Measurements from ENCODE around the gene SLC24A4.
A peak's percentile ranks its signal among the peaks of the same experiment; 100 is the strongest.

SLC24A4 gene

GRCh38 chr14:92323011-92323915 is at the start of gene SLC24A4:
Gene SLC24A4, plus strand, starts transcription at chr14:92323165. Its CDS starts 666 bp downstream, at chr14:92323831.
- DNase-seq: peak; percentile 12

- DNase-seq: no peak
These were observed 49.8 kb upstream of the SLC24A4 start for GRCh38 chr14:92273166-92273565.

GRCh38 chr14:92274055-92274454 is 48.9 kb upstream of the SLC24A4 start:
- DNase-seq: no peak

GRCh38 chr14:92276074-92276473 is 46.9 kb upstream of the SLC24A4 start:
- DNase-seq: no peak

GRCh38 chr14:92277031-92277430 is 45.9 kb upstream of the SLC24A4 start:
- no peak for DNase-seq

GRCh38 chr14:92280554-92281262 is 42.3 kb upstream of the SLC24A4 start:
- DNase-seq: peak; percentile 6

- no peak for DNase-seq
These were observed 40.3 kb upstream of the SLC24A4 start for GRCh38 chr14:92282669-92283068.

- no peak for DNase-seq
These were observed 37.7 kb upstream of the SLC24A4 start for GRCh38 chr14:92285311-92285710.

GRCh38 chr14:92287987-92288386 is 35.0 kb upstream of the SLC24A4 start:
- DNase-seq: no peak

GRCh38 chr14:92288994-92289660 is 33.8 kb upstream of the SLC24A4 start:
- DNase-seq: no peak

GRCh38 chr14:92292673-92293072 is 30.3 kb upstream of the SLC24A4 start:
- DNase-seq: no peak

GRCh38 chr14:92294506-92294905 is 28.5 kb upstream of the SLC24A4 start:
- DNase-seq: no peak

- DNase-seq: no peak
These were observed 25.0 kb upstream of the SLC24A4 start for GRCh38 chr14:92297818-92298595.

GRCh38 chr14:92302481-92302880 is 20.5 kb upstream of the SLC24A4 start:
- DNase-seq: no peak

GRCh38 chr14:92308716-92309115 is 14.2 kb upstream of the SLC24A4 start:
- DNase-seq: no peak

GRCh38 chr14:92309968-92310530 is 12.9 kb upstream of the SLC24A4 start:
- no peak for DNase-seq

GRCh38 chr14:92310776-92311375 is 12.1 kb upstream of the SLC24A4 start:
- DNase-seq: no peak

GRCh38 chr14:92314182-92314581 is 8.8 kb upstream of the SLC24A4 start:
- DNase-seq: no peak

GRCh38 chr14:92315050-92315805 is 7.7 kb upstream of the SLC24A4 start:
- no peak for DNase-seq

- no peak for DNase-seq
These were observed 6.8 kb upstream of the SLC24A4 start for GRCh38 chr14:92316176-92316575.

- no peak for DNase-seq
These were observed 6.0 kb upstream of the SLC24A4 start for GRCh38 chr14:92316937-92317336.
